HG03378 (cell line): ENCODE data around the gene CNOT9.
A peak's percentile ranks its signal among the peaks of the same experiment; 100 is the strongest.

ENCODE experiments used
- ATAC-seq: cut with Tn5 transposase; IDR thresholded peaks from one replicate; pipeline ENCODE4 v1.9.1; 2021; ENCODE audit warnings: mild to moderate bottlenecking, moderate library complexity; ENCODE audit not compliant: unreplicated experiment

Gene CNOT9

DNA sequence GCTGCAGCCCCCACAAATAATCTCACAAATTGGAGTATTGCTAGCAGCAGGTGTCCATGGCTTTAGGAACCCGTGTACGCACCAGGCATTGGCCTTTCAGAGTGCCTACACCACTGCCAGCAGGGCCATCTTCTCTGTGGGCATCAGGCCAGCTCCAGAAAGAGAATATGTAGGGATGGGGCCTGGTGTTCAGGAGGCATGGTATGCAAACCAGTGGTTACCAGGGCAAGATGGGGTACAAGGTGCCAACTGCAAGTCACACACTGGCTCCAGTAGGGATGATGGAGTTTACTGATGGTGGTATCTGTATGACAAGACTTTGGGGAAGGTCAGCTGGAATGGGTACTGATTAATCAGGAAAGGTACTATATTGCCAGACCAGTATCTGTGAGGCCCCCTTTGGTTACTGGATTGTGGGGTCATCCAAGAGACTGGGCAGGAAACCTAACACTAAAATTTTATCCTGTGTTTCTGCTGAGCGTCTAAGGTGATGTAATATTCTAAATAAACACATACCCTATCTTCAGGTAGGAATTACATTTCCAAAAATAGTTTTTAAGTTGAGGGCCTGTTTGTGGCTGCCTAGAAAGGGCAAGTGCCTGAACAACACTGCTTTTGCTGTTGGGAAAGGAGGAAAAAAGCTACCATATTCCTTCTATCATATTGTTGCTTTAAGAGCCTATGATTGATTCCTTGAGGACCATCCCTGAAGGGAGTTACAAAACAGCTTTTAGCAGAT is 9.0 kb downstream of the CNOT9 start:
- no peak for ATAC-seq

DNA sequence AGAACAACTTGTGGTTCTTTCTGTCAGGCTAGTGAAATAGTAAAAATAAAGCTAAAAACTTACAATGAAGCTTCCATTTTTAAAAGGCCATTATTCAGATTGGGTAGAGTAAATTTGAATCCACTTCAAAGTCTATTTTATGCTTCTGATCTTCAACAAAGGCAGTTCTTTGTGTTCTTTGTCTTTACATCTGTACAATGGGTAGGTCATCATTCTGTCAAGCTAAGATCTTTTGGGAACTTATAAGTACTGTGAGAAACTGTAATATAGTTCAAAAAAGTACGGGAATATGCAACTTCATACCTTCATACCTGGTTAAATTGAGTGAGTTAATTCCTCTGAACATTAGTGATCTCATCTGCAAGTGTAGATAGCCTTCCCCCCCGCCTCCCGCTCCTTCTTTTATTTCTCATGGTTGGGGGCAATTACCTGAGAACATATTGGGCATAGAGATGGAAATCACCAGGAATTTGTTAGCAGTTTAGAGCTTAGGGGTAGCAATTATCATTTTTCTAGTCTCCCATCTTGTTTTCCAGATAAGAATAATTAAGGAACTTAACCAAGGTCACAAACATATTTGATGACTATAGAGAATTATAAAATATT is 9.7 kb downstream of the CNOT9 start:
- no peak for ATAC-seq

DNA sequence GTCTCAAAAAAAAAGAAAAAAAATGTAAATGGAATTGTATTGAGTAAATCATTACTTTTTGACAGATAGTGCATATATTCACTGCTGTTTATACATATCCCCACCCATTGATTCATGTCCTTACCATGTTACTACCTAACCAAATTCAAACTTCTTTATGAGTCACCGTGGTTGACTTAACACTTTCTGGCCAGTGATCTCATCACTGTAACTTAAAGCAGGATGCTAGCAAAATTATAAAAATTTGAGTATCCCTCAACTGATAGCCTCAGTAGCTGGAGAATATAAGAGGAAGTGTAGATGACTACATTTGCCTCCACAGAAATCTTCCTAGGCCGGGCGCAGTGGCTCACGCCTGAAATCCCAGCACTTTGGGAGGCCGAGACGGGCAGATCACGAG is 13.4 kb downstream of the CNOT9 start:
- peak; percentile 76 for ATAC-seq

GRCh38 chr2:218583983-218584850 is 15.6 kb downstream of the CNOT9 start:
- no peak for ATAC-seq

DNA sequence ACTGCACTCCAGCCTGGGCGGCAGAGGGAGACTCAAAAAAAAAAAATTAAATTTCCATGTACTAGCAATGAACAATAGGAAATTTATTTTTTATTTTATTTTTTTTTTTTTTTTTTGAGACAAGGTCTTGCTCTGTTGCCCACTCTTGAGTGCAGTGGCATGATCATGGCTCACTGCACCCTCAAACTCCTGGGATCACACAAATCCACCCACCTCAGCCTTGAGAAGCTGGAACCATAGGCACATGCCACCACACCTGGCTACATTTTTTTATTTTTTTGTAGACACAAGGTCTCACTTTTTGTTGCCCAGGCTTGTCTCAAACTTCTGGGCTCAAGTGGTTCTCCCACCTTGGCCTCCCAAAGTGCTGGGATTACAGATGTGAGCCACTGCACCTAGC is 16.9 kb downstream of the CNOT9 start:
- ATAC-seq: no peak

- ATAC-seq: no peak
These were observed 36.8 kb downstream of the CNOT9 start for GRCh38 chr2:218605432-218605831.

DNA sequence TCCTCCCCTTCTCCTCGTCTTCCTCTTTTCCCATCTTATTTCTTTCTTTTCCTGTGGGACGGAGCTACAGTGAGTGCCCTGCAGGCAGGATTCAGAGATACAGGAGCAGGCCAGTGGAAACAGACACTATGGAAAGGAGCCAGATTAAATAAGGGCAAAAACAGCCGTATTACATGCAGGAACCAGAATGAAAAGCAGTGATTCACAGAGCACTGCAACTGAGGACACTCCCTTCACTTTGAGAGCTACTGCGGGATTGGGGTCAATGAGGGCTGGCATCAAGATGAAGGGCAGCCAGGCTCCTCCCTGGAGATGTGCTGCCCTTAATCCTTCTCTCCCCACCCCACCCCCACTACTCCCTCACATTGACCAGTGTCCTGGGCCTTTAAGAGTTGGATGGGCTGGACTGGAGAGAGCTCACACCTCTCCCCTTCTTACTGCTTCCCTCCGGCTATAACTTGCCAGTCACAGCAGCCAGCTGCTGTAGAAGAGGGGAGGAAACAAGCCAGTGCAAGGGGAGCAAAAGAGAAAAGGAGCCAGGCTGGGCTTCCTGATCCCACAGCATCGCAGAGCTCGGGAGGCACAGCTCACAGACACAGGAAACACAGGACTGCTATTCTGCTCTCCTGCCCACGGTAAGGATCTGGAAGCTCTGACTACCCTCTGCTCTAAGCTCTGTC is 38.9 kb downstream of the CNOT9 start, which contains the start of gene PLCD4:
PLCD4 (plus strand) TSS at position 464 of the 680 bp plus-strand sequence. CDS start 7,841 bp downstream, outside the sequence.
- no peak for ATAC-seq

DNA sequence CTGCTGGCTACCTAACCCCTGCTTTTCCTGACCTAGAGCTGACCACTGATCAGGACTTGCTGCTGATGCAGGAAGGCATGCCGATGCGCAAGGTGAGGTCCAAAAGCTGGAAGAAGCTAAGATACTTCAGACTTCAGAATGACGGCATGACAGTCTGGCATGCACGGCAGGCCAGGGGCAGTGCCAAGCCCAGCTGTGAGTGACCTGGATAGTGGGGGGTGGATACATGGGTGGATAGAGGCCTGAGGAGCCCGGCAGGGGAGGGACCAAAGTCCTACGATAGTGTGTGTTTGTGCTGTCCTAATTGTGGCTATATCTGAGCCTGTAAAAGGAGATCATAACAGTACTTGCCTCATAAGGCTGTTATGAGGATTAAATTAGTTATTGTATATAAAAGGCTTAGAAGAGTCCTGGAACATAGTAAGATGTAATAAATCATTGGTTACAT is 47.3 kb downstream of the CNOT9 start:
- ATAC-seq: no peak

- no peak for ATAC-seq
These were observed 49.6 kb downstream of the CNOT9 start for GRCh38 chr2:218618102-218618860.

DNA sequence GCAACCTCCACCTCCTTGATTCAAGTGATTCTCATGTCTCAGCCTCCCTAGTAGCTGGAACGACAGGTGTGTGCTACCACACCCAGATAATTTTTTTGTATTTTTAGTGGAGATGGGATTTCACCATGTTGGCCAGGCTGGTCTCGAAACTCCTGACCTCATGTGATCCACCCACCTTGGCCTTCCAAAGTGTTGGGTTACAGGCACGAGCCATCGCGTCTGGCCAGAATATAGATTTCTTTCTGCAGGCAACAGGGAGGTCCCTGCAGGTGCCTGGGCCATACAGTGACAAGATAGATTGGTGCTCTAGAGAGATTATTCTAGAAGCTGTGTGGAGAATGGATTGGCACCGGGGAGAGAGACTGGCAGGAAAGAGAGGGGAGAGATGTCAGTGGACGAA is 52.4 kb downstream of the CNOT9 start:
- ATAC-seq: no peak

DNA sequence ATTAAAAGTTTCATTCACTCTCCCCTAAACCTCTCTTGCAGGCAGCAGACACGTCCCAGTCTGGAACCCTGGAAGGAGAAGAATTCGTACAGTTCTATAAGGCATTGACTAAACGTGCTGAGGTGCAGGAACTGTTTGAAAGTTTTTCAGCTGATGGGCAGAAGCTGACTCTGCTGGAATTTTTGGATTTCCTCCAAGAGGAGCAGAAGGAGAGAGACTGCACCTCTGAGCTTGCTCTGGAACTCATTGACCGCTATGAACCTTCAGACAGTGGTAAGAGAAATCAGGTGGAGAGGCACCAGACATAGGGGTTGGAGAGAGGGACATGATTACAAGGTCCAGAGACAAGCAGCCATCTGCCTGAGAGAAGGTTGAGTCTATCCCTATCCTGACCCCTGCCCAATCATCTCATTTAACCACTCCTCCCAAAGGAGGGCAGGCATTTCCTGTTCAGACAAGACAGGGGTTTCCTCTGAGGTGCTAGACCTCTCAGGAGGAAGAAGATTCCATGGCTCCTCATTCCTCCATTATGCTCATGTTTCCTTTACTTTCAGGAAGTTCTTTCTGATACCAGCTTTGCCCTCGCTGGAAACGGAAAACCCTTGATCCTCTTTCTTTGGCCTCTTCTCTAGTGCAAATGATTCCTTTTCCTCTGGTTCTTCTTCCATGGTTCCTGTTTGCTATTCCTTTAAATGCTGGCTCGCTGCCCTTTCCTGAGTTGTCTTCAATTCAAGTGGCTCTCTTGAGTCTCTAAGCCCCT is 54.1 kb downstream of the CNOT9 start:
- ATAC-seq: no peak

DNA sequence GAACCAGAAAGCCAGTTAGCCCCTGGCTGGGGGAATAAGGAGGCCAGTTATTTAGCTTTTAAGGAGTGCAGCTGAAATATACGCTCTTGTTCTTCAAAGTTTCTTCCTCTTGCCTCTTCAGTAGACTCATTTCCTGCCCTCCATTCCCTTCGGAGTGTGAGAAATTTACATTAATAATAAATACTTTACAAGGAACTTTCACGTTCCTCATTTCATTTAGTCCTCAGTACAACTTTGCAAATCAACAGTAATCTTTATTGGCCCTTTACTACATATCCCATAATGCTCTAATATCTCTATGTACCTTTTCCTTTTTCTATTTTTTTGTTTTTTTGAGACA is 54.7 kb downstream of the CNOT9 start:
- no peak for ATAC-seq

DNA sequence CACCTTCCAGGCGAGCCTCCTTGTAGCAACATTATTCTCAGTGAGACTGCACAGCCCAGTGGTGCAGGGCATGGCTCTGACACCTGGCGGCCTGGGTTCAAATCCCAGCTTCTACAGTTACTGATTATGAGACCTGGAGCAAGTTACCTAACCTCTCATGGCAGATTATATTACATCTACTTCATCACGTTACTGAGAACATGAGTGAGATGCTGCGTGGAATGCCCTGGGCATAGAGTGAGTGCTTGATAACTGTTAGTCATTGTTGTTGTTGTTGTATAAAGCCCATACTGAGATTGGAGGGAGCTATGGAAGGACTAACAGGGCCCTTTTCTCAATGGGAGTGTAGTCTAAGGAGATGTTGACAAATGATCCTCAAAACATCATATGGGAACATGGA is 57.7 kb downstream of the CNOT9 start:
- ATAC-seq: no peak

GRCh38 chr2:218627939-218628338 is 59.3 kb downstream of the CNOT9 start:
- no peak for ATAC-seq

GRCh38 chr2:218631837-218632236 is 63.2 kb downstream of the CNOT9 start:
- ATAC-seq: no peak

- ATAC-seq: no peak
These were observed 67.1 kb downstream of the CNOT9 start for GRCh38 chr2:218635719-218636118.

DNA sequence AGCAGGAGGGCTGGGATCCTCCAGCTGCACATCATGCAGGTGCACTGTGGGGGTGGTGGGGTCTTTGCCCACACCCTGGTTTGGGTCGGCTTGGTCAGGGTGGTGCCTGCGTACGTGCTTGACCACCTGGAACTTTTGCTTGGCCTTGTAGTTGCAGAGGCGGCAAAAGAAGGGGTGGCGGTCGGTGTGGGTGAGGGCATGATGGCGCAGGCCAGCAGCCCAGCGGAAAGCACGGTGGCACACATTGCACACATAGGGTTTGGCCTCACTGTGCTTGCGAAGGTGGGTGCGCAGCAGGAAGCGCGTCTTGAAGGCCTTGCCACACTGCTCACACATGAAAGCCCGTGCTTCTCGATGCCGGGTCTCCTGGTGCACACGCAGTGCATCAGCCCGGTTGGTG is 69.7 kb downstream of the CNOT9 start:
- no peak for ATAC-seq

- ATAC-seq: no peak
These were observed 73.5 kb downstream of the CNOT9 start for GRCh38 chr2:218642121-218642656.

- no peak for ATAC-seq
These were observed 74.1 kb downstream of the CNOT9 start for GRCh38 chr2:218642786-218643185.
